ENCODE measurements around the gene PRRC2B.

GRCh38 chr9:131347376-131348020 is 46.4 kb upstream of the PRRC2B start:
- TF ChIP-seq CTCF (IDR thresholded peaks at IDR 0.05) (no peak), POLR2A (IDR thresholded peaks at IDR 0.05) (no peak)

Measured in right lobe of liver (tissue), 4 donors.